NCI-H2171 (cell line): ENCODE measurements around the gene UGT2B11.
"Not testable (repeated sequence)": the region's sequence is repeated elsewhere in the genome, so short reads cannot be mapped to it uniquely, and the experiment has no call there.

Experiments used
- DNase-seq: peaks from one replicate; lab custom pipeline; 2025; lab: John Stamatoyannopoulos, UW

Gene UGT2B11

DNA sequence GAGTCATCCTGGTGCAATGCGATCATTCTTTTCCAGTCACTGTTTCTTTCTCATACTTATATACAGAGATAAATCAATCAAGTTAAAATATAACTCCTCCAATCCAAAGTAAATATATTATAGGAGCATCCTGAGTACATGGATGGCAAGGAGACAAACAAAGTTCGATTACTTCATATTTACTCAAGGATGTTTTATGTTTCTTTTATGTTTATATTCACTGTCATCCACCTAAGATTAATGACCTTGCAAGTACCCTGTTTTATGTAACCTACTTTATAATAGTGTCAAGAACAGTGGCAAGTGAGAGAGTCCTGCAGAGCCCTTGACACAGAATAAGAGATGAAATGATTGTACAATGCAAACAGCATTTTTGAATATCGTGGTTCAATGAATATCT, at the start of gene UGT2B11:
Gene UGT2B11 (minus strand): TSS at position 33 of the 400 bp plus-strand sequence. CDS start 26 bp downstream, at position 7.
- no peak for DNase-seq

DNA sequence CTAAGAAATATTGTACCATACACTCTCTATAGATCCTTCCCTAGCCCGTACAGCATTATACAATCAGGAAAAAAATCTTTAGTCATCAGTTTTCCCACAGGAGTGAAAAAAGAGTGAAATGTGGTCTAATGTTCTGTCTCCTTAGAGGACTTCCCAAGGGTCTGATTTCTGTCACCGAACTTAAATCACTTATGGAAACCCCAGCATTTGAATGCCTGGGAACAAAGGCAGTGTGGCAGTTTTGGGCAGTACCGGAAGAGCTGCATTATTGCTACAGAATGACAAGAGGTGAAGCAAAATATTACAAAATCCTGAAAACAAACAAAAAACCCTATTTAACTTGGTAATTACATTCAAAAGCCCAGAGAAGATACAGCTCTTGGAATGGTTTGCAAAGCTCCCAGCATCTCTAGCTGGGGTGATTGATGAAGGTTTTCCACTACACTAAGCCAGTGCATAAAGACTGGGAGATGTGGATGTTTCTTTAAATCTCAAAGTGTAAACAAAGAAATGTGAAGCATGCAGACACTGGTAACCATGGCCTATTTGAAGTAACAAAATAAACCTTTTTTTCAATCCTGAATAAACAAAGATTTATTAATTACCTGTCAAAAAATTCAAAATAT, 38.7 kb upstream of the UGT2B11 start:
- not testable (repeated sequence) for DNase-seq

DNA sequence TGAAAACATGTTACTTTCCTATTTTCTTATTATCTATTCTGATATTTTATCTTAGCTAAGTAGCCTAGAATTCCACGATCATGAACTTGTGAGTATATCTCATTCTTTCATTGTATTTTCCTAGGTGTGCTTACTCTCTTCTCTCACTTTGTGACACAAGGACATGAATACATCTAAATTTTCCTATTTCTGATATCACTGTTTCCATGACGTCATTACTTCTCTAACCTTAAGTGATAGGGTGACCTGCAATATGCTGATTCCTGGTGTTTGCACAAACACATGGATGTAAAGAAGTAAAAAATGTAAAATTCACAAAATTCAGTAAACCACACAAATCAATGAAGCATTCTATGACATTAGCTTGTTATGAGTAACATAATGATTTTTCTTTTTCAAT, 36.3 kb upstream of the UGT2B11 start:
- DNase-seq = not testable (repeated sequence)

DNA sequence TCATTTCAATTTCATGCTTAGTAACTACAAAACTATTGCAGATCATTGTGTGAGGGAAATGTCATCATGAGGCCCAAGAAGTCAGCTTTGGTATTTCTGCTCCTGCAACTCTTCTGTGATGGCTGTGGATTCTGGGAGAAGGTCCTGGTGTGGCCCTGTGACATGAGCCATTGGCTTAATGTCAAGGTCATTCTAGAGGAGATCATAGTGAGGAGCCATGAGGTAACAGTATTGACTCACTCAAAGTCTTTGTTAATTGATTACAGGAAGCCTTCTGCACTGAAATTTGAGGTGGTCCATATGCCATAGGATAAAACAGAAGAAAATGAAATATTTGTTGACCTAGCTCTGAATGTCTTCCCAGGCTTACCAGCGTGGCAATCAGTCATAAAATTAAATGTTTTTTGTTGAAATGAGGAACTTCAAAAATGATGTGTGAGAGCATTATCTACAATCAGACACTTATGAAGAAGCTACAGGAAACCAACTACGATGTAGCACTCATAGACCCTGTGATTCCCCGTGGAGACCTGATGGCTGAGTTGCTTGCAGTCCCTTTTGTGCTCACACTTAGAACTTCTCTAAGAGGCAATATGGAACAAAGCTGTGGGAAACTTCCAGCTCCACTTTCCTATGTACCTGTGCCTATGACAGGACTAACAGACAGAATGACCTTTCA, 28.2 kb upstream of the UGT2B11 start:
- not testable (repeated sequence) for DNase-seq

DNA sequence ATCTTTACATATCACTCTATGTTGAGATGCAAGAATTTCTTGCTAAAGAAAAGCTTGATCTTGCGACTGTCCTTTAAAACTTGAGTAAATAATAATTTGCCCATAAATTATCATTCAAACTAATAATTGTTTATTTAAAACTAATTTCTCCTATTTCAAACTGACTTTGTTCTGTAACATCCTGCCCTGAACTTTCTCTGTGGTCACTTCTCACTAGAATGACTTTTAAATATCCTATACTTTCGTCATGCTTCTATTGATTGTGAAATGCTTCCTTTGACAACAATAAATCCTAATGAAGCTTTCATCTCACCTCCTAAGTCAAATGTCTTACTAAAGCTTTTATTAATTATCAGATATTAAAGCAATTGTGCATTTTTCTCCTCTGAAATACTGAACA, 27.2 kb upstream of the UGT2B11 start:
- DNase-seq = not testable (repeated sequence)

DNA sequence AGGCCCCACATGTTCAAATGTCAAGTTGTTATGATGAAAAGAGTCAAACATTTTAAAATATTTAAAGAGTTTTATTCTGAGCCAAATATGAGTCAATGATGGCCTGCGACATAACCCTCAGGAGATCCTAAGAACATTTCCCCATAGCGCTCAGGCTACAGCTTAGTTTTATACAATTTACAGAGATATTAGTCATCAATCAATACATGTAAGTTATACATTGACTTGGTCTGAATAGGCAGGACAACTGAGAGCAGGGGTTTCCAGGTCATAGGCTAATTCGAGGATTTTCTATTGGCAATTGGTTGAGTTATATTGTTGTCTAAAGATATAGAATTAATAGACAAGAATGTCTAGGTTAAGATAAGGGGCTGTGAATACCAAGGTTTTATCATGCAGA, 26.2 kb upstream of the UGT2B11 start:
- not testable (repeated sequence) for DNase-seq

DNA sequence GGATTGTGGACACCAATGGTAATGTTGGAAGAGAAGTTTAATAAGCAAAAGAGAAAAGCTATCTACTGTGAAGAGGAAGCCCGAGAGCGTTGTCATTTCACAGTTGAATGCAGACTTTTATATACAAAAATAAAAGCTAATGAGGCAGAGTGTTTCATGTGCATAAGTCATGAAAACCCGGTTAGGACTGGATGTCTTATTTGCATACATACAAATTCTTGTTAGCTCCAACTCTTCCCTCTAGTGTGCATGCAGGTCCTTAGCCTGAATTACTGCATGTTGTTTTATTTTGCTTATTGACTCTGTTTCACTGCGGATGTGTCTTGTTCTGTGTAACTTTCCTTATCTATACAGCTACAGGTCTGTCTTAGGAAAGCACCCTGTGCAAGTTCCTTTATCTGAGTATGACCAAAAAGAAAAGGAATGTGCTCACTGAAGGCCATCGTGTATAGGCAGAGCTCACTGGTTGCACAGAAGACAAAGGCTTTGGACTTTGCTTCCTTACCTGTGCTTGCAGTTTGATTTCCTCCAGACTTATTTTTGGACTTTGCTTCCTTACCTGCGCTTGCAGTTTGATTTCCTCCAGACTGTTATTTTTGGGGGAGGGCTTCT, 25.1 kb upstream of the UGT2B11 start:
- DNase-seq = no peak

DNA sequence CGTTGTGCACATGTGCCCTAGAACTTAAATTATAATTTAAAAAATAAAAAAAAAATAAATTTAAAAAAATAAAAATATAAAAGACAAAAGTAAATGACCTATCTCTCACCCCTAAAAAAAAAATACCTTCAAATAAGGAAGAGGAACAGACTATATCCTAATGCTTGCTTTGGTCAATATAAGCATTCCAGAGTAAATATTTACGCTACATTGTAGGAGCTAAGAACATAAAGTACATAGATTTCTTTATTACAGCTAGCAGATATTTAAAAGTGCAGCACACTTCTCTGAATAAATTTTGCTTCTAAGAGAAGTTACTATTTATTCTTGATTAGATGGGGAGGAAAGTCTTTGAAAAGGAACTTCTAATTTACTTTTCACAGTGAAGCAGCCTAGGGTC, 24.5 kb upstream of the UGT2B11 start:
- DNase-seq = no peak

DNA sequence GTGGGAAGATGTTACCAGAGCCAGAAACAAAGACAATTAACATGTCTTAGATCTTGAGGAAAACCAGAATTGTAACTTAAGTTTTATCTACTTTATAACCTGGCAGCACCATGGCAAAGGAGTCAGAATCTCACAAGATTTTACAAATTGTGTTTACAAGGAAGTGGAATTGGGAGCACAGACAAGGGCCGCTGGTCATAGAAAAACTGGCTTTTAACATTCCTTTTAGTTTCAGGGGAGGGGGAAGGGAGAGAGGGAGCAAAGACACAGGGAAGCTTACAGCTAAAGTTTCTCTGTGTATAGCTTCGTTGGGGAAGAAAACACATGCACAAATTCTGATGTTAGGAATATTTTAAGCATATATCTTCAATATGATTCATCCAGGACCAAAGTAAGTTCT, 10.3 kb upstream of the UGT2B11 start:
- no peak for DNase-seq

DNA sequence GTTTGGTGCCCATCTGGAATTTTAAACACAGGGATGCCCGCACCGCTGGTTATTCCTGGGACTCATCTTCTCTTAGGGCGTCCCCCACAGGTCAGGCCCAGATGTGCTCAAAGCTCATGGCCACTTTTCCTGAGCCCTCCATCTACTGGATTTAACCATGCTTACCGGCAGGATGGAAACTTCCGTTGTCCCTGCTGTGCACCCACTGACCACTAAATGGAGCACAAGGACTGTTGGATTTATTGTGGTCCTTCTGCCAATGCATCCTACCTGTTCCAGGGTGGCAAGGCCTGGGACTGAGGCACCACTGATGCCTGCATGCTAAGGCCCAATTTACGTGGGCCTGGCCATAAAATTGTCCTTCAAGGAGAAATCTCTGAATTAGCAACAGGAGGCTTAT, 8.7 kb upstream of the UGT2B11 start:
- DNase-seq = not testable (repeated sequence)

DNA sequence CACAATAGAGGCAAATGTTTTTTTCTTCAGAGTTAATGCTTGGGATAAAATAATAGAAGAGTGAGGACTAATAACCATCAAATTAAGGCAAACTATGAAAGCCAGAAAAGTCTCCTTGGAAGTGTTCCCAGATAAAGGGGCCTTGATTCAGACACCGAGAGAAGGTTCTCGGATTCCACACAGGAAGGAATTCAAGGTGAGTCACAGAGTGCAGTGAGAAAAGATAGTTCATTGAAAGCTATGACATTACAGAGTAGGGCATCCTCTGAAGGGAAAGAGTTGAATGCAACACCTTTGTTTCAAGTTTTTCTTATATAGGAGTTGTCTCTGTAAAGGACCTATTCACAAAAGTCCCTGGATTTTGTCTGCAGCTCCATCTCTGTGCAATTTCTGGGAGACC, 3.9 kb upstream of the UGT2B11 start:
- not testable (repeated sequence) for DNase-seq

DNA sequence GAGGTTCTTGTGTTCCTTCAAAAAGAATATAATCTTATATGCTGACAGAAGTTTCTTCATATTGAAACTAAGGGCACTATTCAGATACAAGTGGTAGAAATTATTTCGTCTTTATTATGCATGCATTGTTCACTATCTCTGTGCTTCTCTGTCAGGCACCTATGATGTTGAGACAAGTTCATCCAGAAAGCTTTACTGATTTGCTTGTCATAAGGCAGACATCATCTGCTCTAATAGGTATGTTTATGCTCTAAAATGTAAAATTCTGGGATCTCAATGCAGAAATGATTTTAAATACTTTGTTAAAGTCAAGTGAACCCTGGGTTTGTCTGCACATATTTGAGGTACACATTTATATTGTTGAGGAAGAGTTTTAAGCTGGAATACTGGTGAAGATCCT, 3.6 kb downstream of the UGT2B11 start:
- no peak for DNase-seq

DNA sequence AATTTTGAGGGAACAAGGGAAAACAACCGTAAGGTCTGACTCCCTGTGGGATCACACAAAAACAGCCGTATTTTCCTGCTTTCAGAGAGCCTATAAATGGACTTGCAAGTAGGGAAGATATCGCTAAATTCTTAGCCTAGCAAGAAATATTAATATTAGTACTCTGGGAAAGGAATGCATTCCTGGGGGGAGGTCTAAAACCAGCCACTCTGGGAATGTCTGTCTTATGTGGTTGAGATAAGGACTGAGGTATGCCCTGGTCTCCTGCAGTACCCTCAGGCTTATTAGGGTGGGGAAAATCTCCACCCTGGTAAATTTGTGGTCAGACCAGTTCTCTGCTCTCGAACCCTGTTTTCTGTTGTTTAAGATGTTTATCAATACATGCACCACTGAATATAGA, 16.0 kb downstream of the UGT2B11 start:
- DNase-seq = not testable (repeated sequence)

DNA sequence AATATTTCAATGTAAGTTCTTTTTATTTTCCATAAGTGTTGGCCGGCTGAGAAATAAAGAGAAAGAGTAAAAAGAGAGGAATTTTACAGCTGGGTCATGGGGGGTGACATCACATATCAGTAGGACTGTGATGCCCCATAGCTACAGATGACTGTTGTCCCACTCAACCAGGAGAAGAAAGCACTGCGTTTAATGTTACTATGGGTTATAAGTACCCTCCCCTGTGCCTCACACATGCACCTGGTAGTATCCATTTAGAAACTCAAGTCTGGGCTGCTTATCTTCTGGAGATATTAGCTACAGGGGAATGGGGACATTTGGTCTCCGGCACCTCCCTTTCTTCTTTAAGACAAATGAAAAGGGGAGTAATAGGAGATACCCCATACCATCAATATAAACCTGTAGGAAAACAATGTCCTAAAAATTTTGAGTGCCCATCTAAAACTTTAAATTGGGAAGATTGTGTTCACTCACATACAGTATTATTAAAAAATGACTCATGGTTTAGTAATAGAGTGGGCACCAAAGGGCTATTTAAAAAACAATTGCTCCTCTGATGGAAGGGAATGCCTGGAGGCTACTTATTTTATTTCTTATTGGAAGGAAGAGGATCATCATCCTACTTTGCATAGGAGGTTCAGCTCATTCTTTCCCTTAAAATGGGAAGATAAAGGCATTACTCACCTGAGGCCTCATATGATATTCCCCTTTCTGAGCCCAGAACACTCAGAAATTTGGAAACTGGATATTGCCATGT, 18.2 kb downstream of the UGT2B11 start:
- DNase-seq = no peak

DNA sequence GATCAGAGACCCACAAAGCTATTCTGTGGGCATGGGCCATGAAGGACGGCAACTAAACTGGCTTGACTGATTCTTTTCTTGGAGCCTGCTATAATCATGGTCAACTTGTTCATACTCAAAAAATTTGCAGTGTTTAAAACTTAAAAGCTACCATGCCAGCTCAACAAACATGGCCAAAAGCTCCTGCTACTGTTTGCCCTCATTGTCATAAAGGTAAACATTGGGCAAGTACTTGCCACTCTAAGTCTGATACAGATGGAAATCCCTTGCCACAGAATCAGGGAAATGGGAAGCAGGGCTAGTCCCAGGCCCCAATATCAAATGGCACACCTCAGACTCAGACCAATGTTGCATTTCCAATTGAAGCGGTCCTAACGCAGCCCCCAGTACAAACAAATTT, 20.4 kb downstream of the UGT2B11 start:
- DNase-seq = no peak

DNA sequence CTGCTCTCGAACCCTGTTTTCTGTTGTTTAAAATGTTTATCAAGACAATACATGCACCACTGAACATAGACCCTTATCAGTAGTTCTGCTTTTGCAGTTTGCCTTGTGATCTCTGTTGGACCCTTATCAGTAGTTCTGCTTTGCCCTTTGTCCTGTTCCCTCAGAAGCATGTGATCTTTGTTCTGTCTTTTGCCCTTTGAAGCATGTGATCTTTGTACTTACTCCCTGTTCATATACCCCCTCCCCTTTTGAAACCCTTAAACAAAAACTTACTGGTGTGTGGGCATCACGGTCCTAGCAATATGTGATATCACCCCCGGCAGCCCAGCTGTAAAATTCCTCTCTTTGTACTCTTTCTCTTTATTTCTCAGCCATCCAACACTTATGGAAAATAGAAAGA, 22.6 kb downstream of the UGT2B11 start:
- not testable (repeated sequence) for DNase-seq

DNA sequence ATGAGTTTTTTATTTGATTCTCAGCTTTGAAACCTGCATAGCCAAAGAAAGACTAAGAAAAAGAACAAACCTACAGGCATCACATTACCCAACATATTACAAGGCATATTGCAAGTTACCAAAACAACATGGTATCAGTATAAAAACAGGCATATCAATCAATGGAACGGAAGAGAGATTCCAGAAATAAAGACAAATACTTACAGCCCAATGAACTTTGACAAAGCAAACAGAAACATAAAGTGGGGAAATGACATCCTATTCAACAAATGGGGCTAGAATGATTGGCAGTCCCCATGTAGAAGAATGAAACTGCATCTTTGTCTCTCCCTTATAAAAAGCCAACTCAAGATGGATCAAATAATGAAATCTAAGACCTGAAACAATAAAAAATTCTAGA, 23.9 kb downstream of the UGT2B11 start:
- not testable (repeated sequence) for DNase-seq

DNA sequence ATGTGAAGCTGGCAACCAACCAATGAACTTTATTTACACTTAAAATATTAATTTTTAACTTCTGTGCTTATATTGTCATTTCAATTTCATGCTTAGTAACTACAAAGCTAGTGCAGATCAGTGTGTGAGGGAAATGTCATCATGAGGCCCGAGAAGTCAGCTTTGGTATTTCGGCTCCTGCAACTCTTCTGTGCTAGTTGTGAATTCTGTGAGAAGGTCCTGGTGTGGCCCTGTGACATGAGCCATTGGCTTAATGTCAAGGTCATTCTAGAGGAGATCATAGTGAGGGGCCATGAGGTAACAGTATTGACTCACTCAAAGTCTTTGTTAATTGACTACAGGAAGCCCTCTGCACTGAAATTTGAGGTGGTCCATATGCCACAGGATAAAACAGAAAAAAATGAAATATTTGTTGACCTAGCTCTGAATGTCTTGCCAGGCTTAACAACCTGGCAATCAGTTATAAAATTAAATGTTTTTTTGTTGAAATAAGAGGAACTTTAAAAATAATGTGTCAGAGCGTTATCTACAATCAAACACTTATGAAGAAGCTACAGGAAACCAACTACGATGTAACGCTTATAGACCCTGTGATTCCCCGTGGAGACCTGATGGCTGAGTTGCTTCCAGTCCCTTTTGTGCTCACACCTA, 32.9 kb downstream of the UGT2B11 start:
- not testable (repeated sequence) for DNase-seq

DNA sequence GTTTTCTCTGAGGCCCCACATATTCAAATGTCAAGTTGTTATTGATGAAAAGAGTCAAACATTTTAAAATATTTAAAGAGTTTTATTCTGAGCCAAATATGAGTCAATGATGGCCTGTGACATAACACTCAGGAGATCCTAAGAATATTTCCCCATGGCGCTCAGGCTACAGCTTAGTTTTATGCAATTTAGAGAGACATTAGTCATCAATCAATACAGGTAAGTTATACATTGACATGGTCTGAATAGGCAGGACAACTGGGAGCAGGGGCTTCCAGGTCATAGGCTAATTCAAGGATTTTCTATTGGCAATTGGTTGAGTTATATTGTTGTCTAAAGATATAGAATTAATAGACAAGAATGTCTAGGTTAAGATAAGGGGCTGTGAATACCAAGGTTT, 34.7 kb downstream of the UGT2B11 start:
- not testable (repeated sequence) for DNase-seq

DNA sequence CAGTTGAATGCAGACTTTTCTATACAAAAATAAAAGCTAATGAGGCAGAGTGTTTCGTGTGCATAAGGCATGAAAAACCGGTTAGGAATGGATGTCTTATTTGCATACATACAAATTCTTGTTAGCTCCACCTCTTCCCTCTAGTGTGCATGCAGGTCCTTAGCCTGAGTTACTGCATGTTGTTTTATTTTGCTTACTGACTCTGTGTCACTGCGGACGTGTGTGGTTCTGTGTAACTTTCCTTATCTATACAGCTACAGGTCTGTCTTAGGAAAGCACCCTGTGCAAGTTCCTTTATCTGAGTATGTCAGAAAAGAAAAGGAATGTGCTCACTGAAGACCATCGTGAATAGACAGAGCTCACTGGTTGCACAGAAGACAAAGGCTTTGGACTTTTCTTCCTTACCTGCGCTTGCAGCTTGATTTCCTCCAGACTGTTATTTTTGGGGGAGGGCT, 35.8 kb downstream of the UGT2B11 start:
- DNase-seq = not testable (repeated sequence)

DNA sequence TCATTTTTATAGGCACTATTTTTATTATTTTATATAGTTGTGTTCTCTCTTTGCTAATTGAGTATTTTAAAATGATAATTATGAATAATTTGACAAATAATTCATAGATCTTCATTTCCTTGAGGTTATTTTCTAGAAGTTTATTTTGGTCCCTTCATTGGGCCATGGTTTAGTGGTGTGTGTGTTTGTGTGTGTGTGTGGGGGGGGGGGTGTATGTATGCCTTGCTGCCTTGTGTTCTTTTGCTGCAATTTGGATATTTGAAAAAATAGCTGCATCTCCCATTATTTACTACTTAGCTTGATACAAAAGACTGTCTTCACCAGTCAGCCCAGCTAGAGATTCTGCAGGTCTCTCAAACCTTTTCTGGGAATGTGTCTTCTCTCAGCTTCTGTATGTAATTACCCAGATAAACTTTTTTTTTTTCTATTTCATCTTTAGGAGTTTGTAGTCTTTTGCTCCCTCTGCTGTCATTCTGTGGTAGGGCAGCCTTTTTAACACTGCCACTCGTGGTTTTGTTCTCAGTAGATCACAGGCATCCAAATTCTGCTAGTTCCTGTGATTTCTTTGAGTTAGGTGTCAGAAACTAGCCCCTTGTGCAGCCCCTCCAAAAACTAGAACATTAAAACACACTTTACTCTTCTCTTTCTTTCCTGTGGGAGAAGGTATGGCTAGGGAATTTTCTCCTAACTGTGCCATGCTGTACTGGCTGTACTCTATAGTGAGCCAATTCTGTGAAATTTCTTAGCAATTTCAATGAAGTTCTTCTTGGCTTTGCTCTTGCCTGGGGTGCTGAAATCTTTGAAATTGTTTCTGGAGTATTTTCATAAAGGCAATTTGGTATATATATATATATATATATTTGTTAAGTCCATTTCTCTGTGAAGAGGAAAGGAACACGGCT, 44.1 kb downstream of the UGT2B11 start:
- peak; percentile 0 for DNase-seq
